HFFc6 (cell line): ENCODE results near the gene C1D. TPM values are rescaled to one million over a fixed set of nuclear protein-coding genes. Genes with fewer than 3 reads are reported as not detected.
A peak's percentile ranks its signal among the peaks of the same experiment; 100 is the strongest.

ENCODE experiments used
- DNase-seq: peaks from one replicate; pipeline ENCODE4 v3.0.0-alpha.2; 2018
- H3K27ac Mint-ChIP-seq: 2 replicates; pipeline ENCODE4 v1.8.0; 2020; ENCODE audit warnings: mild to moderate bottlenecking, mixed read lengths
- H3K27me3 Mint-ChIP-seq: 2 replicates; pipeline ENCODE4 v1.8.0; 2021; ENCODE audit warnings: mild to moderate bottlenecking, moderate library complexity, mixed read lengths; ENCODE audit not compliant: insufficient read depth
- H3K36me3 Mint-ChIP-seq: 2 replicates; pipeline ENCODE4 v1.8.0; 2021; ENCODE audit warnings: low read depth, mixed read lengths
- H3K4me1 Mint-ChIP-seq: 2 replicates; pipeline ENCODE4 v1.8.0; 2020; ENCODE audit warnings: low read depth, mixed read lengths
- H3K4me3 Mint-ChIP-seq: 2 replicates; pipeline ENCODE4 v1.8.0; 2020; ENCODE audit warnings: mild to moderate bottlenecking, moderate library complexity, mixed read lengths
- H3K9me3 Mint-ChIP-seq: 2 replicates; pipeline ENCODE4 v1.8.0; 2020; ENCODE audit warnings: mild to moderate bottlenecking, mixed read lengths
- long read RNA-seq: library from polyadenylated mRNA; unstranded; transcript quantifications from one replicate; pipeline ENCODE4 v2.0.0, GENCODE V29; 2019
- total RNA-seq, 6 experiments: library from RNA; stranded (reverse); fragmentation: NEBNext Ultra II Directional; extraction: Animal tissue kit (Norgen Biotek cat#: 25700); gene quantifications; 2 replicates in 1 of 6; 3 replicates in 5 of 6; pipeline ENCODE4 v1.2.3, GENCODE V29; 2021
- TF ChIP-seq, protein P1 (sequence below): fragments of 200-600 bp; sonication (generic); IDR thresholded peaks from 2 replicates; pipeline ENCODE4 v1.5.0; 2021; ENCODE audit warnings: antibody characterized with exemption, mild to moderate bottlenecking

Gene C1D, protein sequence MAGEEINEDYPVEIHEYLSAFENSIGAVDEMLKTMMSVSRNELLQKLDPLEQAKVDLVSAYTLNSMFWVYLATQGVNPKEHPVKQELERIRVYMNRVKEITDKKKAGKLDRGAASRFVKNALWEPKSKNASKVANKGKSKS
- total RNA-seq: 10 to 100 TPM; 15.8 to 19.9 (median 18.1) TPM
- long read RNA-seq, transcript C1D-204 (5 exons, 736 nt): major isoform, 45 of 106 reads
- long read RNA-seq, transcript C1D-201 (5 exons, 2,233 nt): minor isoform, 37 of 106 reads
- long read RNA-seq, partial matches to known transcripts: 2 of 106 reads
- long read RNA-seq, other reads (novel, unspliced or antisense): 22 of 106 reads

DNA sequence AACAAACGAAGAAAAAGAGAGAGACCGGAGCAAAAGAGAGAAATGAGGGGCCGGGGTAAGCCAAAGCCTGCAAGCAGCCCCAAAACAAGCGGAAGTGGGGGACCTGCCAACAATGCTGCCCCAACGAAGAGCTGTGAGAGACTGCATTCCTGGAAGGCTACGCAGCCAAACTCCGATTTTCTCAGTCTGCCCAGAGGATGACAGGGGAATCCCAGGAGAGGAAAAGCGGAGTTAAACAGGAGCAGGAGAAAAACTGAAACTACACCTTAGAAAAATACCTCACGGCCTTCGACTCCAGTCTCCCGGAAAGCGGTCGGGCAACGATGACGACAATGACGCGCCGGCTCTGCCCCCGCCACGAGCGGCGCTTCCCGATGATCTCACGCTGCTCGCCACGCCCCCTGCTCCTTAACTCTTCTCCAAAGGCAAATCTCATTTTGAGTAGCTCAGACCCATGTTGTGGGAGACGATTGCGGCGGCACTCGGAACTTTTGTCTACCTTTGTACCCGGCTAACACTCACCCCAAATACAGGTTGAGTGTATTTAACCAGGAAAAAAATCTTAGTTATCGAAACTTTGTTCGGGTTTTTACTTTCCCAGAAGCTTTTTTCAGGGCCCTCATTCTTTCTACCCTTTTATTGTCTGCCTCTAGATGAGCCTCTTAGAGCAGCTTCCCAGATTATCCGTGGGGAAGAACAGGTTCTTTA lies at the start of gene C1D:
Gene C1D (minus strand): TSS at position 325 of the 708 bp plus-strand sequence. CDS start 15,694 bp downstream, outside the sequence.
- H3K27me3 Mint-ChIP-seq: peaks cover 4% of the 10 kb centered on the region
- H3K4me1 Mint-ChIP-seq: peaks cover 41% of the 10 kb centered on the region
- peak within 1 kb of the TSS; percentile 98 for H3K27ac Mint-ChIP-seq
- TF ChIP-seq, protein P1, sequence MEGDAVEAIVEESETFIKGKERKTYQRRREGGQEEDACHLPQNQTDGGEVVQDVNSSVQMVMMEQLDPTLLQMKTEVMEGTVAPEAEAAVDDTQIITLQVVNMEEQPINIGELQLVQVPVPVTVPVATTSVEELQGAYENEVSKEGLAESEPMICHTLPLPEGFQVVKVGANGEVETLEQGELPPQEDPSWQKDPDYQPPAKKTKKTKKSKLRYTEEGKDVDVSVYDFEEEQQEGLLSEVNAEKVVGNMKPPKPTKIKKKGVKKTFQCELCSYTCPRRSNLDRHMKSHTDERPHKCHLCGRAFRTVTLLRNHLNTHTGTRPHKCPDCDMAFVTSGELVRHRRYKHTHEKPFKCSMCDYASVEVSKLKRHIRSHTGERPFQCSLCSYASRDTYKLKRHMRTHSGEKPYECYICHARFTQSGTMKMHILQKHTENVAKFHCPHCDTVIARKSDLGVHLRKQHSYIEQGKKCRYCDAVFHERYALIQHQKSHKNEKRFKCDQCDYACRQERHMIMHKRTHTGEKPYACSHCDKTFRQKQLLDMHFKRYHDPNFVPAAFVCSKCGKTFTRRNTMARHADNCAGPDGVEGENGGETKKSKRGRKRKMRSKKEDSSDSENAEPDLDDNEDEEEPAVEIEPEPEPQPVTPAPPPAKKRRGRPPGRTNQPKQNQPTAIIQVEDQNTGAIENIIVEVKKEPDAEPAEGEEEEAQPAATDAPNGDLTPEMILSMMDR: no peak
- peaks cover 11% of the 10 kb centered on the region for H3K9me3 Mint-ChIP-seq
- peaks cover 4% of the 10 kb centered on the region; the same call in 1 of the 2 replicates for H3K36me3 Mint-ChIP-seq
- peak; percentile 84 for DNase-seq
- H3K4me3 Mint-ChIP-seq: peak within 1 kb of the TSS; percentile 96

DNA sequence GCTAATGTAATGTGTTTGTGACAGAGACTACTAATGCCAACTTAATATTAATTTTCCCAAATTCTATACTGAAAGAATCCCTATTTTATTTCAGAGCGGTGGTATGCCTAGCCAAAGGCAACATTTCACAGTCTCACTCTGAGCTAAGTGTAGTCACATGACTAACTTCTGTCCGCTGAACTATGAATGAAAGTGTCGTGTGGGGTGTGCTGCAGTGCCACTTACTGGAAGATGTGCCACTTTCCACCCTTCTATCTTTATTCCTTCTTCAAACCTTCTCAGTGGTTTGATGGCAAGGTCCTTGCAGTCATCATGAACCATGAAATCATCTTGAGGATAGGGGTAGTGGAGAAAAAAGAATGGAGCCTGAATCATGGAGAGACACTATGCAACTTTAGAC lies 47.3 kb upstream of the C1D start:
- peak; percentile 16 for DNase-seq
- no peak overlapping the region for H3K27ac Mint-ChIP-seq
- H3K9me3 Mint-ChIP-seq: peaks cover 8% of the 10 kb centered on the region; the same call in 1 of the 2 replicates

DNA sequence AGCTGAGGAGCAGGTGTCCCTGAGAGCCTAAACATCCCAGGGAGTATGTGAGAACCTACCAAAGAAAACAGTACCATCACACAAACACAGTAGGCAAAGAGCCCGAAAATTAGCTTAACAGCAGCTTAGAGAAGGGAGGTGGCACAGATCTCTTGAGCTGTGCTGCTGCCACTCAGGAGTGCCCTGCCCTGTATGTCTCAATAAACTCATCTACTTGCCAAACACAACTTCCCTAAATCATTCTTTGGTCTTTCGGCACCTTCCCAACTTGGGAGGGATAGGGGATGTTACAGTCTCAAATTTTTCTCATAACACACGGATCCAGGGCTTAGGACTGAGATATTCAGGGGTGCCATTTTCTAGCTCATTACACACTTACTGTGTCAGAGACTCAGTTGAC lies 45.3 kb upstream of the C1D start:
- TF ChIP-seq, protein P1: no peak
- Mint-ChIP-seq H3K9me3 (peaks cover 8% of the 10 kb centered on the region; the same call in 1 of the 2 replicates), H3K4me3 (no peak overlapping the region), H3K27me3 (peaks cover 8% of the 10 kb centered on the region), H3K36me3 (no peaks in the 10 kb centered on the region; the same call in 1 of the 2 replicates), H3K4me1 (peaks cover 10% of the 10 kb centered on the region), H3K27ac (no peak overlapping the region)
- DNase-seq: no peak

More for the DNA sequence above, 47.3 kb upstream of the C1D start:
- no peaks in the 10 kb centered on the region for H3K4me1 Mint-ChIP-seq
- peaks cover 12% of the 10 kb centered on the region for H3K27me3 Mint-ChIP-seq
- TF ChIP-seq, protein P1: no peak; the same call in 1 of the 2 replicates
- H3K4me3 Mint-ChIP-seq: no peak overlapping the region
- no peaks in the 10 kb centered on the region; the same call in 1 of the 2 replicates for H3K36me3 Mint-ChIP-seq

DNA sequence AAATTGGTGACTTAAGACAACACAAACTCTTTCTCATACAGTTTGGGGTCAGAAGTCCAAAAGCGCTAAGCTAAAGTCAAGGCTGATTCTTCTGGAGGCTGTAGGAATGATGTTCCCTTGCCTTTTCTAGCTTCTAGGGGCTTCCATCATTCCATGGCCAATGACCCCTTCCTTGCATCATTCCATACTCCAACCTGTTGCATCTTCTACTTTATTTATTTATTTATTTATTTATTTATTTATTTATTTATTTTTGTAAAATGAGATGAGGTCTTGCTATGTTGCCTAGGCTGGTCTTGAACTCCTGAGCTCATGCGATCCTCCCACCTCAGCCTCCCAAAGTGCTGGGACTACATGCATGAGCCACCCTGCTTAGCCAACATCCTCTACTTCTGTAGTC lies 44.7 kb upstream of the C1D start:
- no peak for DNase-seq
- TF ChIP-seq, protein P1: no peak
- H3K36me3 Mint-ChIP-seq: no peaks in the 10 kb centered on the region; the same call in 1 of the 2 replicates
- peaks cover 8% of the 10 kb centered on the region for H3K27me3 Mint-ChIP-seq
- H3K4me3 Mint-ChIP-seq: no peak overlapping the region
- peaks cover 8% of the 10 kb centered on the region; the same call in 1 of the 2 replicates for H3K9me3 Mint-ChIP-seq
- H3K27ac Mint-ChIP-seq: no peak overlapping the region
- H3K4me1 Mint-ChIP-seq: peaks cover 15% of the 10 kb centered on the region

DNA sequence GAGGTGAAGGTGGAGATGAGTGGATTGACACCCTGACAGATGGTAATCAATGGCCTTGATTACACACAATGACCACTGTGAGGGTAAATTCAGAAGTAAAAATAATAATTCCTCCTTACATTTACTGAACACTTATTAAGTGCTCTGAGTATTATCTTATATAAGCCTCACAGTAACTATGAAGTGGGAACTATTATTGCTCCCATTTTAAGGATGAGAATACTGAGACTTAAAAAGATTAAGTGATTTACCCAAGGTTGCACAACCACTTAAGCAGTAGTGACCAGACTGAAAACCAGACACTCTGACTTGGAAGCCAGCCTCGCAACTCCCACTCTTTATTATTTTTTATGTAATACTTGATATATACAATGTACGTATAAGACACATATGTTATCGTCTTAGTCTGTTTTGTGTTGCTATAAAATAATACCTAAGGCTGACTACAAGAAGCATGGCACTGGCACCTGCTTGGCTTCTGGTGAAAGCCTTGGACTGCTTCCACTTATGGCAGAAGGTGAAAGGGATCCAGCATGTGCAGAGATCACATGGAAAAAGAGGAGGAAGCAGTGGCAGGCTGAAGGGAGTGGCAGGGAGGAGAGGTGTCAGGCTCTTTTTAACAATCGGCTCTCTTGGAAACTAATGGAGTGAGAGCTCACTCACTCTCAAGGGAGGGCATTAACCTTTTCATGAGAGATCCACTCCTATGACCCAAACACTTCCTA lies 41.5 kb upstream of the C1D start:
- H3K4me1 Mint-ChIP-seq: peaks cover 15% of the 10 kb centered on the region
- peaks cover 8% of the 10 kb centered on the region; the same call in 1 of the 2 replicates for H3K9me3 Mint-ChIP-seq
- TF ChIP-seq, protein P1: no peak
- H3K27me3 Mint-ChIP-seq: peaks cover 4% of the 10 kb centered on the region
- no peak overlapping the region for H3K27ac Mint-ChIP-seq
- H3K4me3 Mint-ChIP-seq: no peak overlapping the region
- no peaks in the 10 kb centered on the region; the same call in 1 of the 2 replicates for H3K36me3 Mint-ChIP-seq
- no peak for DNase-seq
